ENCODE data around the gene PLEKHG4B.

- TF ChIP-seq, protein P1, sequence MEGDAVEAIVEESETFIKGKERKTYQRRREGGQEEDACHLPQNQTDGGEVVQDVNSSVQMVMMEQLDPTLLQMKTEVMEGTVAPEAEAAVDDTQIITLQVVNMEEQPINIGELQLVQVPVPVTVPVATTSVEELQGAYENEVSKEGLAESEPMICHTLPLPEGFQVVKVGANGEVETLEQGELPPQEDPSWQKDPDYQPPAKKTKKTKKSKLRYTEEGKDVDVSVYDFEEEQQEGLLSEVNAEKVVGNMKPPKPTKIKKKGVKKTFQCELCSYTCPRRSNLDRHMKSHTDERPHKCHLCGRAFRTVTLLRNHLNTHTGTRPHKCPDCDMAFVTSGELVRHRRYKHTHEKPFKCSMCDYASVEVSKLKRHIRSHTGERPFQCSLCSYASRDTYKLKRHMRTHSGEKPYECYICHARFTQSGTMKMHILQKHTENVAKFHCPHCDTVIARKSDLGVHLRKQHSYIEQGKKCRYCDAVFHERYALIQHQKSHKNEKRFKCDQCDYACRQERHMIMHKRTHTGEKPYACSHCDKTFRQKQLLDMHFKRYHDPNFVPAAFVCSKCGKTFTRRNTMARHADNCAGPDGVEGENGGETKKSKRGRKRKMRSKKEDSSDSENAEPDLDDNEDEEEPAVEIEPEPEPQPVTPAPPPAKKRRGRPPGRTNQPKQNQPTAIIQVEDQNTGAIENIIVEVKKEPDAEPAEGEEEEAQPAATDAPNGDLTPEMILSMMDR (IDR thresholded peaks at IDR 0.05) = no peak
- no peak for TF ChIP-seq POLR2A (IDR thresholded peaks at IDR 0.05)
Measured at GRCh38 chr5:79263-79662, 12.7 kb upstream of the PLEKHG4B start.

Data from thyroid gland (tissue), 4 donors.